Liver (tissue), 9 donors: Measurements from ENCODE around the gene CROCC2. TPM values are rescaled to one million over a fixed set of nuclear protein-coding genes. Genes with fewer than 3 reads are reported as not detected.

Source experiments
- DNase-seq: peaks from one replicate; pipeline ENCODE4 v3.0.0-alpha.2; 2017; ENCODE audit warnings: low spot score
- H3K27ac ChIP-seq, 2 donors: one replicate each; pipeline ENCODE4 v1.7.0; 2013; ENCODE audit warnings: inconsistent platforms in 2 of 2, low read length in 2 of 2, control low read depth in 1 of 2, low read depth in 1 of 2, mild to moderate bottlenecking in 1 of 2
- H3K27me3 ChIP-seq, 4 donors: one replicate each; pipeline versions ENCODE4 v1.6.1 to v1.7.0; 2013; ENCODE audit warnings: low read length in 3 of 4, inconsistent platforms in 1 of 4, mild to moderate bottlenecking in 1 of 4, moderate library complexity in 1 of 4; ENCODE audit not compliant: control insufficient read depth in 4 of 4, insufficient read depth in 4 of 4
- H3K36me3 ChIP-seq, 4 donors: one replicate each; pipeline versions ENCODE4 v1.6.1 to v1.7.0; 2013; ENCODE audit warnings: low read length in 3 of 4, mild to moderate bottlenecking in 3 of 4, low read depth in 1 of 4, moderate library complexity in 1 of 4; ENCODE audit not compliant: control insufficient read depth in 4 of 4, insufficient read depth in 3 of 4
- H3K4me1 ChIP-seq, 4 donors: one replicate each; pipeline versions ENCODE4 v1.6.1 to v1.7.0; 2013; ENCODE audit warnings: low read length in 3 of 4, mild to moderate bottlenecking in 3 of 4, moderate library complexity in 1 of 4; ENCODE audit not compliant: control insufficient read depth in 4 of 4, insufficient read depth in 4 of 4
- H3K4me3 ChIP-seq, 3 donors: one replicate each; pipeline versions ENCODE4 v1.6.1 to v1.7.0; 2013; ENCODE audit warnings: low read length in 3 of 3, control low read depth in 1 of 3, low read depth in 1 of 3, mild to moderate bottlenecking in 1 of 3
- H3K9ac ChIP-seq, 2 donors: one replicate each; pipeline ENCODE4 v1.7.0; 2013; ENCODE audit warnings: low read length in 2 of 2, mild to moderate bottlenecking in 2 of 2, moderate library complexity in 2 of 2, control low read depth in 1 of 2, low read depth in 1 of 2
- H3K9me3 ChIP-seq, 4 donors: one replicate each; pipeline versions ENCODE4 v1.6.1 to v1.7.0; 2013; ENCODE audit warnings: low read length in 3 of 4; ENCODE audit not compliant: control insufficient read depth in 4 of 4
- EGR1 ChIP-seq, 2 donors: IDR thresholded peaks; 2 replicates each; pipeline ENCODE4 v1.6.1; 2016 to 2018; ENCODE audit warnings: antibody characterized with exemption in 2 of 2, low read depth in 2 of 2
- FOXA1 ChIP-seq: IDR thresholded peaks from 2 replicates; pipeline ENCODE4 v1.6.1; 2016; ENCODE audit warnings: antibody characterized with exemption
- FOXA2 ChIP-seq: IDR thresholded peaks from 2 replicates; pipeline ENCODE4 v1.6.1; 2016; ENCODE audit warnings: antibody characterized with exemption
- GABPA ChIP-seq, 2 donors: IDR thresholded peaks in 1 of 2; conservative IDR thresholded peaks in 1 of 2; 2 replicates each; pipeline ENCODE4 v1.6.1; 2016; ENCODE audit warnings: antibody characterized with exemption in 2 of 2, mild to moderate bottlenecking in 1 of 2, moderate library complexity in 1 of 2
- HNF4A ChIP-seq, 2 donors: conservative IDR thresholded peaks; 2 replicates each; pipeline ENCODE4 v1.6.1; 2016; ENCODE audit warnings: antibody characterized with exemption in 2 of 2, mild to moderate bottlenecking in 2 of 2
- HNF4G ChIP-seq: IDR thresholded peaks from 2 replicates; pipeline ENCODE4 v1.6.1; 2016; ENCODE audit warnings: antibody characterized with exemption
- JUND ChIP-seq, 2 donors: IDR thresholded peaks; 2 replicates each; pipeline ENCODE4 v1.6.1; 2016; ENCODE audit warnings: antibody characterized with exemption in 2 of 2
- NR2F2 ChIP-seq: IDR thresholded peaks from 2 replicates; pipeline ENCODE4 v1.6.1; 2016; ENCODE audit warnings: antibody characterized with exemption
- RAD21 ChIP-seq, 2 donors: IDR thresholded peaks; 2 replicates each; pipeline ENCODE4 v1.6.1; 2016; ENCODE audit warnings: antibody characterized with exemption in 2 of 2, mild to moderate bottlenecking in 2 of 2
- RXRA ChIP-seq, 2 donors: IDR thresholded peaks; 2 replicates each; pipeline ENCODE4 v1.6.1; 2017 to 2018; ENCODE audit warnings: antibody characterized with exemption in 2 of 2, mild to moderate bottlenecking in 1 of 2
- SP1 ChIP-seq: IDR thresholded peaks from 2 replicates; pipeline ENCODE4 v1.6.1; 2018; ENCODE audit warnings: antibody characterized with exemption, mild to moderate bottlenecking
- TAF1 ChIP-seq: conservative IDR thresholded peaks from 2 replicates; pipeline ENCODE4 v1.6.1; 2016; ENCODE audit warnings: antibody characterized with exemption, mild to moderate bottlenecking
- YY1 ChIP-seq: IDR thresholded peaks from 2 replicates; pipeline ENCODE4 v1.6.1; 2016; ENCODE audit warnings: antibody characterized with exemption, mild to moderate bottlenecking
- WGBS: extraction: QIAGEN DNeasy Blood & Tissue Kit; methylation state at CpG from one replicate; pipeline ENCODE4 v1.1.7; 2013; 5-methylcytosine and 5-hydroxymethylcytosine counted together
- polyA plus RNA-seq, 2 donors: library from polyadenylated mRNA; stranded (reverse) in 1 of 2; unstranded in 1 of 2; fragments of 200-250 nt in 1 of 2; fragments of >200 nt in 1 of 2; fragmentation: Nextera tagmentation in 1 of 2; extraction: Ambion mirVana in 1 of 2; gene quantifications; one replicate each; pipeline versions ENCODE4 v1.2.1 to v1.2.3, GENCODE V29; 2013 to 2015
- total RNA-seq, 2 donors: library from RNA; depleted of rRNA; stranded (reverse); fragments of >200 nt; gene quantifications; one replicate each; pipeline ENCODE4 v1.2.3, GENCODE V29; 2014
- TF ChIP-seq, protein P1 (sequence below): fragments of 150-350 bp; IDR thresholded peaks from 2 replicates; pipeline ENCODE4 v1.5.1; 2017; ENCODE audit warnings: improper control_type of control experiment, low read depth, low read length; ENCODE audit not compliant: missing input control
- TF ChIP-seq, protein P2 (sequence below): IDR thresholded peaks from 2 replicates; pipeline ENCODE4 v1.6.1; 2016; ENCODE audit warnings: antibody characterized with exemption
- TF ChIP-seq, protein P3 (sequence below): IDR thresholded peaks from 2 replicates; pipeline ENCODE4 v1.6.1; 2016; ENCODE audit warnings: antibody characterized with exemption
- TF ChIP-seq, protein P4 (sequence below): IDR thresholded peaks from 2 replicates; pipeline ENCODE4 v1.6.1; 2016; ENCODE audit warnings: antibody characterized with exemption, mild to moderate bottlenecking
- TF ChIP-seq, protein P5 (sequence below): IDR thresholded peaks from 2 replicates; pipeline ENCODE4 v1.6.1; 2016; ENCODE audit warnings: antibody characterized with exemption
- donor health status: healthy.
- donor health status: healthy.
- donor health status: healthy.
- donor health status: healthy.
- donor health status: healthy.

CROCC2 gene
- total and polyA plus RNA-seq, 4 donors = under 0.01 to 0.13 (median 0.05) TPM

DNA sequence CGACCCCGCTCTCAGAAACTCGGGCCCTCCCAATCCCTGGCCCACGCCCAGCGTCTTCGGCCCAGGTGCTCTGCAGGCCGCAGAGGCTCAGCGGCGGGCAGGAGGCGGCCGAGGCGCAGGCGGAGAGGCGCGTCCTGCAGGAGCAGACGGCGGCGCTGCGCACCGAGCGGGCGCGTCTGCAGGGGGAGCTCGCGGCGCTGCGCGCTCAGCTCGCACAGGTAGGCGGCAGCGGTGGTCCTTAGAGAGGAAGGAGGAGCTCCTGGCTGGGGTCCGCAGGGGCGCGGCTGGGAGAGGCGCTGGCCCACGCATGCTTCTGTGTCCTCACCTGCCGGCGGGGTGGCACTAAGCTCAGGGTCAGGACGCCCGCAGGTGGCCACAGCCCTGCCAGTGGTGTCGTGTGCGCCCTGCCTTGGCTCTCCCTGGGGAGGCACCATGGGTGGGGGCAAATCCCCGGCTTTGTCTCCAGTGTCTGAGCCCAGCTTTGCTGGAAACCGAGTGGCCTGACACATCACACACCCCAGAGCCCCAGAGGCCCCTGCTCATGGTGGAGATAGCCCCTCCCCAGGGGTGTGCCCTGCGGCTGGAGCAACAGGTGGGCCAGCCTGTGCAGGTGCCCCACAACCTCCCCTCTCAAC is 77.3 kb downstream of the CROCC2 start:
- TF ChIP-seq RAD21 (IDR thresholded peaks at IDR 0.05) = peak in 1 of 2 donors; percentile 66
- TF ChIP-seq, protein P1, sequence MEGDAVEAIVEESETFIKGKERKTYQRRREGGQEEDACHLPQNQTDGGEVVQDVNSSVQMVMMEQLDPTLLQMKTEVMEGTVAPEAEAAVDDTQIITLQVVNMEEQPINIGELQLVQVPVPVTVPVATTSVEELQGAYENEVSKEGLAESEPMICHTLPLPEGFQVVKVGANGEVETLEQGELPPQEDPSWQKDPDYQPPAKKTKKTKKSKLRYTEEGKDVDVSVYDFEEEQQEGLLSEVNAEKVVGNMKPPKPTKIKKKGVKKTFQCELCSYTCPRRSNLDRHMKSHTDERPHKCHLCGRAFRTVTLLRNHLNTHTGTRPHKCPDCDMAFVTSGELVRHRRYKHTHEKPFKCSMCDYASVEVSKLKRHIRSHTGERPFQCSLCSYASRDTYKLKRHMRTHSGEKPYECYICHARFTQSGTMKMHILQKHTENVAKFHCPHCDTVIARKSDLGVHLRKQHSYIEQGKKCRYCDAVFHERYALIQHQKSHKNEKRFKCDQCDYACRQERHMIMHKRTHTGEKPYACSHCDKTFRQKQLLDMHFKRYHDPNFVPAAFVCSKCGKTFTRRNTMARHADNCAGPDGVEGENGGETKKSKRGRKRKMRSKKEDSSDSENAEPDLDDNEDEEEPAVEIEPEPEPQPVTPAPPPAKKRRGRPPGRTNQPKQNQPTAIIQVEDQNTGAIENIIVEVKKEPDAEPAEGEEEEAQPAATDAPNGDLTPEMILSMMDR = peak; percentile 44
- TF ChIP-seq GABPA (IDR thresholded peaks at IDR 0.05 in 1 of 2, conservative IDR thresholded peaks at IDR 0.05 in 1 of 2) = no peak
- TF ChIP-seq FOXA1 = no peak
- WGBS = 9% methylated on average over 45 of the region's 45 CpGs
- no peak overlapping the region for H3K9ac ChIP-seq
- no peaks in the 10 kb centered on the region for H3K27me3 ChIP-seq
- H3K9me3 ChIP-seq = no peaks in the 10 kb centered on the region
- H3K4me3 ChIP-seq = peak overlapping the region in 1 of 3 donors; percentile 48
- H3K4me1 ChIP-seq = peaks cover 28 to 49% (median 40%) of the 10 kb centered on the region in 4 donors
- no peak overlapping the region for H3K27ac ChIP-seq
- H3K36me3 ChIP-seq = no peaks in the 10 kb centered on the region
- no peak for DNase-seq

DNA sequence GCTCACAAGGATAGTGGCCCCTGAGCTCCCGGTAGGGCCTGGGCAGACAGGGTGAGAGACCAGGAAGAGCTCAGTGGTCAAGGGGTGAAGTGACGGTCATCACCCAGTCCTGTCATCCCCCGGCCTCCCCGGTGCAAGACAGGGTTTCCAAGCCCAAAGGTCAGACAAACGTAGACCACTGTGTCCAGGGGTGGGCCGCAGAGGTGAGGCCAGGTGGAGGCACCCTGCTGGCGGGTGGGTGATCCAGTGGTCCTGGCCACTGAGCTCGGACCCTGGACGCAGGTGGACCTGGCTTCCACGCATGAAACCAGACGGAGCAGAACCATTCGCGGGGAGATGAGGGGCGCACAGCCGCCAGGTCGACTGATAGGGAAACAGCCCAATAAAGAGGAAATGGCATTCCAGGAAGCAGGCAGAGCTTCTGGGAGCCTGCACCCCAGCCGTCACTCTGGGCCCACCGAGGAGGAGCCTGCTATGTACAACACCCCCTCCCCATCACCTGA is 77.9 kb downstream of the CROCC2 start:
- Histone ChIP-seq H3K4me1 (peaks cover 28 to 55% (median 45%) of the 10 kb centered on the region in 4 donors), H3K9ac (no peak overlapping the region), H3K36me3 (no peaks in the 10 kb centered on the region), H3K9me3 (no peaks in the 10 kb centered on the region), H3K27me3 (no peaks in the 10 kb centered on the region), H3K27ac (no peak overlapping the region), H3K4me3 (peak overlapping the region in 1 of 3 donors; percentile 48)
- 42% methylated on average over 18 of the region's 18 CpGs for WGBS
- no peak for DNase-seq
- TF ChIP-seq HNF4A (conservative IDR thresholded peaks at IDR 0.05) = no peak
- TF ChIP-seq, protein P1 = no peak
- TF ChIP-seq RAD21 (IDR thresholded peaks at IDR 0.05) = no peak
- TF ChIP-seq, protein P2, sequence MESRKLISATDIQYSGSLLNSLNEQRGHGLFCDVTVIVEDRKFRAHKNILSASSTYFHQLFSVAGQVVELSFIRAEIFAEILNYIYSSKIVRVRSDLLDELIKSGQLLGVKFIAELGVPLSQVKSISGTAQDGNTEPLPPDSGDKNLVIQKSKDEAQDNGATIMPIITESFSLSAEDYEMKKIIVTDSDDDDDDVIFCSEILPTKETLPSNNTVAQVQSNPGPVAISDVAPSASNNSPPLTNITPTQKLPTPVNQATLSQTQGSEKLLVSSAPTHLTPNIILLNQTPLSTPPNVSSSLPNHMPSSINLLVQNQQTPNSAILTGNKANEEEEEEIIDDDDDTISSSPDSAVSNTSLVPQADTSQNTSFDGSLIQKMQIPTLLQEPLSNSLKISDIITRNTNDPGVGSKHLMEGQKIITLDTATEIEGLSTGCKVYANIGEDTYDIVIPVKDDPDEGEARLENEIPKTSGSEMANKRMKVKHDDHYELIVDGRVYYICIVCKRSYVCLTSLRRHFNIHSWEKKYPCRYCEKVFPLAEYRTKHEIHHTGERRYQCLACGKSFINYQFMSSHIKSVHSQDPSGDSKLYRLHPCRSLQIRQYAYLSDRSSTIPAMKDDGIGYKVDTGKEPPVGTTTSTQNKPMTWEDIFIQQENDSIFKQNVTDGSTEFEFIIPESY = no peak
- no peak for TF ChIP-seq JUND (IDR thresholded peaks at IDR 0.05)
- TF ChIP-seq HNF4G = no peak
- no peak for TF ChIP-seq FOXA1
- no peak for TF ChIP-seq YY1
- no peak for TF ChIP-seq RXRA (IDR thresholded peaks at IDR 0.05)
- no peak for TF ChIP-seq EGR1 (IDR thresholded peaks at IDR 0.05; ENCODE audit: low read depth in 2 of 2)
- TF ChIP-seq TAF1 = no peak
- no peak for TF ChIP-seq SP1
- no peak for TF ChIP-seq FOXA2
- TF ChIP-seq GABPA (IDR thresholded peaks at IDR 0.05 in 1 of 2, conservative IDR thresholded peaks at IDR 0.05 in 1 of 2) = no peak
- TF ChIP-seq NR2F2 = no peak
- TF ChIP-seq, protein P3, sequence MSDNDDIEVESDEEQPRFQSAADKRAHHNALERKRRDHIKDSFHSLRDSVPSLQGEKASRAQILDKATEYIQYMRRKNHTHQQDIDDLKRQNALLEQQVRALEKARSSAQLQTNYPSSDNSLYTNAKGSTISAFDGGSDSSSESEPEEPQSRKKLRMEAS = no peak
- TF ChIP-seq, protein P4, sequence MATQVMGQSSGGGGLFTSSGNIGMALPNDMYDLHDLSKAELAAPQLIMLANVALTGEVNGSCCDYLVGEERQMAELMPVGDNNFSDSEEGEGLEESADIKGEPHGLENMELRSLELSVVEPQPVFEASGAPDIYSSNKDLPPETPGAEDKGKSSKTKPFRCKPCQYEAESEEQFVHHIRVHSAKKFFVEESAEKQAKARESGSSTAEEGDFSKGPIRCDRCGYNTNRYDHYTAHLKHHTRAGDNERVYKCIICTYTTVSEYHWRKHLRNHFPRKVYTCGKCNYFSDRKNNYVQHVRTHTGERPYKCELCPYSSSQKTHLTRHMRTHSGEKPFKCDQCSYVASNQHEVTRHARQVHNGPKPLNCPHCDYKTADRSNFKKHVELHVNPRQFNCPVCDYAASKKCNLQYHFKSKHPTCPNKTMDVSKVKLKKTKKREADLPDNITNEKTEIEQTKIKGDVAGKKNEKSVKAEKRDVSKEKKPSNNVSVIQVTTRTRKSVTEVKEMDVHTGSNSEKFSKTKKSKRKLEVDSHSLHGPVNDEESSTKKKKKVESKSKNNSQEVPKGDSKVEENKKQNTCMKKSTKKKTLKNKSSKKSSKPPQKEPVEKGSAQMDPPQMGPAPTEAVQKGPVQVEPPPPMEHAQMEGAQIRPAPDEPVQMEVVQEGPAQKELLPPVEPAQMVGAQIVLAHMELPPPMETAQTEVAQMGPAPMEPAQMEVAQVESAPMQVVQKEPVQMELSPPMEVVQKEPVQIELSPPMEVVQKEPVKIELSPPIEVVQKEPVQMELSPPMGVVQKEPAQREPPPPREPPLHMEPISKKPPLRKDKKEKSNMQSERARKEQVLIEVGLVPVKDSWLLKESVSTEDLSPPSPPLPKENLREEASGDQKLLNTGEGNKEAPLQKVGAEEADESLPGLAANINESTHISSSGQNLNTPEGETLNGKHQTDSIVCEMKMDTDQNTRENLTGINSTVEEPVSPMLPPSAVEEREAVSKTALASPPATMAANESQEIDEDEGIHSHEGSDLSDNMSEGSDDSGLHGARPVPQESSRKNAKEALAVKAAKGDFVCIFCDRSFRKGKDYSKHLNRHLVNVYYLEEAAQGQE = no peak
- TF ChIP-seq, protein P5, sequence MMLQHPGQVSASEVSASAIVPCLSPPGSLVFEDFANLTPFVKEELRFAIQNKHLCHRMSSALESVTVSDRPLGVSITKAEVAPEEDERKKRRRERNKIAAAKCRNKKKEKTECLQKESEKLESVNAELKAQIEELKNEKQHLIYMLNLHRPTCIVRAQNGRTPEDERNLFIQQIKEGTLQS = no peak
